Measurements from ENCODE around the gene HUNK.
"Not testable (repeated sequence)": the region's sequence is repeated elsewhere in the genome, so short reads cannot be mapped to it uniquely, and the experiment has no call there.

- TF ChIP-seq CTCF (conservative IDR thresholded peaks at IDR 0.05); ZFX (IDR thresholded peaks at IDR 0.05): not testable (repeated sequence)
Observed at GRCh38 chr21:31946876-31947550, 74.2 kb downstream of the HUNK start.

Measured in C4-2B (cell line).